Stimulated activated CD8-positive, alpha-beta memory T cell treated with anti-CD3 and anti-CD28 coated beads, Interleukin-4, amount 100 ng/mL, for 1 hour (primary cell): ENCODE data around the gene PPARGC1A.

Experiments
- DNase-seq, 2 donors: peaks; one replicate each; pipeline ENCODE4 v3.0.0-alpha.2; 2020; ENCODE audit warnings: low read depth in 2 of 2, low spot score in 1 of 2

Gene PPARGC1A

GRCh38 chr4:23911675-23912455, 22.0 kb upstream of the PPARGC1A start:
- no peak for DNase-seq

DNA sequence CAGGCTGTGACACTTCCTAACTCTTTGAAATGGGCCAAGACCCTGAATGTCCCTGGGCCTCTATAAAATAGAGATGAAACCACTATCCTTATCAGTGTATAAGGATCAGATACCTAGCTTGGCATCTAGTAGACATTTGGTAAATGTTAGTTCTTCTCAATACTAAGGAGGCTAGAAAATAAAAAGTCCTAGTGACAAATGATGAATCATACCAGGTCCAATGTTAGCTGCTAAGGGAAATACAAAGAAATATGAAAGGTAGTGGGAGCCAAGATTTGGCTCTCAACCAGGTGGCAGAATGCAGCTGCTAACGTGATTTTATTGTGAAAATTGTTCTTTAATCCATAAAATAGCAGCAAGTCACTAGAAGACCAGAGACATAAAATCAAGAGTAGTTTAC, 19.8 kb upstream of the PPARGC1A start:
- DNase-seq, result no peak

GRCh38 chr4:23906839-23907238, 17.0 kb upstream of the PPARGC1A start:
- DNase-seq, result no peak

DNA sequence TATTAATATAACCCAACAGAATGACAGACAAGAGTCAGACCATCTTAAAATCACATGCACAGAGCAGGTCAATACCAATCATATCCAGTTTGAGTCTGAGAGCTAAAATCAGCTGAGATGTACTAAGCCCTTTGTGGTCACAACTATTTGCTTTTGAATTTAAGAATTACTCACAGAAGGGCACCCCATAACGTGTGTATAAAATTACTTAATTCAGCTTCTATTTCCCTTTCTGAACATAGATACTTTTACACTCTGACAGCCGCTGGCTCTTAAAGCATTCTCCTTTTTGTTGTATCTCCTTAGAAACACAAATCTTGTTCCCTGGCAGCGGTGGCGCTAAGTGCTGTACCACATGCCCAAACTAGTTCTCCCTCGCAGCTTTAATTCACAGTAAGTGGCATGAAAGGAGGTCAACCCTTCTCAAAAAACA, 14.8 kb upstream of the PPARGC1A start:
- DNase-seq, result no peak

GRCh38 chr4:23903859-23904438, 14.1 kb upstream of the PPARGC1A start:
- no peak for DNase-seq

- DNase-seq, result no peak
Observed at GRCh38 chr4:23902222-23902804, 12.5 kb upstream of the PPARGC1A start.

DNA sequence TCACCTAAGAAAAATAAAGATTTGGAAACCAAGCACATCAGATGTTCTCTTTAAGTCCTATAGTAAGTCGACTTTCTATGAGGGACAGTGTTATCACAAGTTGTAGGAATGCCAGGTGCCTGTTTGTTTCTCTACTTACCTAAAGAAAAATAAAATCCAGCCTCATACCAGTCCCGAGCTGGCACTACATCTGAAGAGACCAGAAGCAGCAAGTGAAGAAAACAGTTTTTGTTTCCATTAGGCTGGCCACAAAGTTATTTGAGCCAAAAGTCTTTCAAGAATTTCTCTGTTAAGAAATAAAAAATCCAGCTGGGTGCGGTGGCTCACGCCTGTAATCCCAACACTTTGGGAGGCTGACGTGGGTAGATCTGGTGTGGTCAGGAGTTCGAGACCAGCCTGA, 10.8 kb upstream of the PPARGC1A start:
- DNase-seq, result no peak

DNA sequence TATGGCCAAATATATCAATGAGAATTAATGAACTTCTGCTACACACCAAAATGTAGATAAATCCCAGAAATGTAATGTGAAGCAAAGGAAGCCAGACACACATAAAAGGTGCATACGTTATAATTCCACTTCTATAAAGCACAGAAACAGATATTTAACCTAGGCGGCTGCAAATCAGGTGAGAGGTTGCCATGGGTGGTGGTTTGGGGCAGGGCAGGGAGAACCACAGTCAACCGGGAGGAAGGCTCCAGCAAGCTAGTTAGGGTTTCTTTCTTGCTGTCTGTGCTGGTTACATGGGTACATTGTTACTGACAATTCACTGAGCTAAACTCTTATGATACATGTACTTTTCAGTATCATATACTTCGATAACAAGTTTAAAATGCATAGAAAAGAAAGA, 9.7 kb upstream of the PPARGC1A start:
- no peak for DNase-seq

- DNase-seq, result no peak
Observed at GRCh38 chr4:23897564-23898109, 7.8 kb upstream of the PPARGC1A start.

- DNase-seq, result no peak
Observed at GRCh38 chr4:23894021-23894420, 4.2 kb upstream of the PPARGC1A start.

DNA sequence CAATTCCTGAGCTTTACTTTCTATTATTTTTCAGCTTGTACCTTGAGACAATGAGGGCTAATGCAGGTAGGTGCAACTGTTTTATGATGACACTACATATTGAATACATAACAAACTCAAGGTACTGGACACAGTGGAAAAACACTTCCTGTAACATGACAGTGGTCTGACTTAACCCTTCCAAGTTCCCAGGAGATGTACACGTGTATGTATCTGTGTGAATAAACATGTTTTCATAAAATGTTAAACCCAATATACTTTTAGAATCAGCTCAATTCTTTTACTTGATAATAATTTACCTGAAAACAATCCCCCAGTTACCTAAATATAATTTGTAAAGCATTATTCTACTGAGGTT, 1.2 kb upstream of the PPARGC1A start:
- DNase-seq, result no peak

- no peak for DNase-seq
Observed at GRCh38 chr4:23890369-23891063, 669 bp upstream of the PPARGC1A start.

GRCh38 chr4:23889391-23889790, 456 bp downstream of the PPARGC1A start:
- no peak for DNase-seq

- DNase-seq, result no peak
Observed at GRCh38 chr4:23888421-23889319, 1.2 kb downstream of the PPARGC1A start.

DNA sequence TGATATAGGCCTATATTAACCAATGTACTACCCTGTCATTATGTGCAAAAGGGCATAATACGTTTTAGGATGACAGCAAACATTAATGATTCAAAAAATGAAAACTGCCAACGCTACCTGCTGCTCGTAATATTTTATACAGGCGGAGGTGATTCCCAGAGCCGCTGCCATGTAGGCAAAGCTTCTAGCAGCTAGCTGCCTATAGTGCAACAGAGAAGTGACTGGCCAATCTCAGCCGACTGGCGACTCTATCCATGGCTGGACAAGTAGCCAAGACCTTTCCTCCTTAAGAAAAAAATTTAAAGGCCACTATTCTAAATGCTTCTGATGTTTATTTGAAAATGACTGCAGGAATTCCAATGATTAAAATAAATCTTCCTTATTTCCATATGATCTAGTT, 1.9 kb downstream of the PPARGC1A start:
- DNase-seq, result no peak

DNA sequence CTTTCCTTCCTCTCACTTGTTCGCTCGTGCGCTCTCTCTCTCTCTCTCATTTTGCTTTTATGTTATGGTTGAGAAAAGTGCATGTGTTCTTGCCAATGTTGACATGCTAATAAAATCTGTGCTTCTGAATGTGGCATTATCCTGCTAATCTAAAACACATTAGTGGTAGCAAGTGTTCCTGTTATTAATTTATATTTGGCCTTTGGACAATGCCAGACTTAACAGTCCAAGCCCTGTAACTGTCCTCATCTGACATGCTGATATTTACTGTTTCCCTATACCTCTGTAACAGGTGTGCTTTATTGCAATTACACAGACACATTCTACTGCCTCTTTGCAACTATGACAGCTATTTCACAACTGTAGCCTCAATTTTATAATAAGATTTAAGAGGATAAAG, 2.7 kb downstream of the PPARGC1A start:
- no peak for DNase-seq

- DNase-seq, result no peak
Observed at GRCh38 chr4:23885943-23886590, 3.8 kb downstream of the PPARGC1A start.

DNA sequence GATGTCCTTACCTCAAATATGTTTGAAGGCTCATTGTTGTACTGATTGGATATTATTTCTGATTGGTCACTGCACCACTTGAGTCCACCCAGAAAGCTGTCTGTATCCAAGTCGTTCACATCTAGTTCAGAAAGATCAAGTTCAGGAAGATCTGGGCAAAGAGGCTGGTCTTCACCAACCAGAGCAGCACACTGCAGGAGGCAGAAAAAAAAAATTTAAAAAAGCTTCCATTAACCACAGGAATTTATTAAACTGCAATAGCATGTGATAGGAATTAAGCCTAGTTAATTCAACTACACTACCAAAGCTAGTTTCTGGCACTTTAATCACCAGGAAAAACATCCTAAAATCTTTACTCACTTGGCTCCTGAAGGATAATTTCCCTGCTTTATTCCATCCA, 5.1 kb downstream of the PPARGC1A start:
- DNase-seq, result no peak

DNA sequence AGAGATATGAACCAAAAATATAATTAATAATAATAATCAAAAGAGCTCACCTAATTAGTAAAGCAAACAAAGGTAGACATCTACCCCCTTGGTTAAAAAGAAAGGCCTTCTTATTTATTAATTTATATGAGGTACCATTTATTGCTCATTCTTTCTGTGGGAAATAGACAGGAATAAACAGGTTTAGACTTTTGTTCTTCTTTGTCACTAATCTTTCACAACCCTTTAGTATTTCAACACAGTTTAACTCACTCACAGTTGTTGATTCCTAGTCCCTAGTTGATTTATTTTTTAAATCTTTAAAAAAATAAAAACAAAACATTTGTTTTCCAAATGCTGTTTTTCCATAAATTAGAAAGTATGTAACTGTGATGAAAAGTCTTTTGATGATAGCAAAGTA, 5.6 kb downstream of the PPARGC1A start:
- no peak for DNase-seq

DNA sequence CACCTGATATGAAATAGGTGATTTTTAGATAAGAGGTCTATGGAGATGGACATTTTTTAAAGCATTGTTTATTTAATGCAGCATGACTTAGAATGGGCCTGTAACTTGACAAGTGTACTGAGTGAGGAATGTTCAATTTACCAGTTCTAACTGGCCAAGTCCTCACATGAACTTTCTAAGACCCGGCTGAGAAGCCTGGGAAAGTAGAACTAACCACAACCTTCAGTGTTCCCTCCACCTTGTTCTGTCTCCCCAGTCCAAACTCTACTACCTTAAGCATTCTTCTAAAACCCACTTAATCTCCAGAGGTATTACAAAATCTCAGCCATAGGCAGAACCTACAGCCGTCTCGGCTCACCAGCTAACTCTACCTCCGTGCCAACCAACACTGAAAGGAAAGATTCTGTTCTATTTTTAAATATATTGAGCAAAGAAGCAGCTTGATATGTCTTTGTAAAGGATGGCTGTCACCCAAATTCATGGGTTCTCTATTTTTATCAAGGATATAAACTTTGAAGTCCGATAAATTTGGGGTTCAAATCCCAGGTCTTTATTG, 6.8 kb downstream of the PPARGC1A start:
- no peak for DNase-seq
